CD14-positive monocyte (primary cell): ENCODE data around the gene MUC3A. TPM values are rescaled to one million over a fixed set of nuclear protein-coding genes. Genes with fewer than 3 reads are reported as not detected.
A peak's percentile ranks its signal among the peaks of the same experiment; 100 is the strongest.
"Not testable (repeated sequence)": the region's sequence is repeated elsewhere in the genome, so short reads cannot be mapped to it uniquely, and the experiment has no call there.

ENCODE experiments used
- DNase-seq, 3 donors: peaks; one replicate each; pipeline ENCODE4 v3.0.0-alpha.2; 2011 to 2022
- H2AFZ ChIP-seq: 2 replicates; pipeline ENCODE4 v1.6.0; 2012; ENCODE audit warnings: mild to moderate bottlenecking, low read depth, low read length, inconsistent platforms; ENCODE audit not compliant: insufficient read depth, poor library complexity, severe bottlenecking
- H3K27ac ChIP-seq, 2 donors: 1 replicate in 1 of 2; 2 replicates in 1 of 2; pipeline ENCODE4 v1.5.1; 2012 to 2013; ENCODE audit warnings: low read length in 2 of 2, control low read depth in 1 of 2, inconsistent platforms in 1 of 2, low read depth in 1 of 2, mild to moderate bottlenecking in 1 of 2
- H3K27me3 ChIP-seq, 2 donors: one replicate each; pipeline versions ENCODE4 v1.6.0 to v1.6.1; 2011 to 2013; ENCODE audit warnings: low read length in 2 of 2; ENCODE audit not compliant: control insufficient read depth in 2 of 2, insufficient read depth in 2 of 2
- H3K36me3 ChIP-seq, 2 donors: replicated peaks in 1 of 2; 1 replicate in 1 of 2; 2 replicates in 1 of 2; pipeline versions ENCODE4 v1.5.1 to v1.6.1; 2012 to 2013; ENCODE audit warnings: low read length in 2 of 2, control low read depth in 1 of 2, inconsistent platforms in 1 of 2, mild to moderate bottlenecking in 1 of 2; ENCODE audit not compliant: insufficient read depth in 2 of 2, control insufficient read depth in 1 of 2
- H3K4me1 ChIP-seq, 2 donors: 1 replicate in 1 of 2; 2 replicates in 1 of 2; pipeline versions ENCODE4 v1.5.1 to v1.6.1; 2012 to 2013; ENCODE audit warnings: low read length in 2 of 2, control low read depth in 1 of 2, inconsistent platforms in 1 of 2, mild to moderate bottlenecking in 1 of 2, moderate library complexity in 1 of 2; ENCODE audit not compliant: insufficient read depth in 2 of 2, control insufficient read depth in 1 of 2
- H3K4me2 ChIP-seq: replicated peaks from 2 replicates; pipeline ENCODE3; 2012; ENCODE audit warnings: low read length, moderate library complexity, mild to moderate bottlenecking; ENCODE audit not compliant: poor library complexity, severe bottlenecking; ENCODE audit errors: extremely low read depth
- H3K4me3 ChIP-seq, 3 experiments: fragments of 200-600 bp in 1 of 3; sonication (generic) in 1 of 3; replicated peaks in 1 of 3; 1 replicate in 2 of 3; 2 replicates in 1 of 3; pipeline ENCODE4 v1.5.1; 2011 to 2013; ENCODE audit warnings: low read length in 3 of 3, mild to moderate bottlenecking in 3 of 3, control low read depth in 2 of 3, low read depth in 2 of 3, inconsistent platforms in 1 of 3, moderate library complexity in 1 of 3
- H3K79me2 ChIP-seq: 2 replicates; pipeline ENCODE4 v1.6.0; 2012; ENCODE audit warnings: mild to moderate bottlenecking, control low read depth, inconsistent platforms, low read length, moderate library complexity; ENCODE audit not compliant: insufficient read depth
- H3K9ac ChIP-seq: 2 replicates; pipeline ENCODE4 v1.6.0; 2017; ENCODE audit warnings: low read length, mild to moderate bottlenecking; ENCODE audit not compliant: insufficient read depth, poor library complexity, severe bottlenecking
- H3K9me3 ChIP-seq, 2 donors: replicated peaks in 1 of 2; 1 replicate in 1 of 2; 2 replicates in 1 of 2; pipeline versions ENCODE4 v1.5.1 to v1.6.1; 2012 to 2013; ENCODE audit warnings: low read length in 2 of 2, control low read depth in 1 of 2; ENCODE audit not compliant: control insufficient read depth in 1 of 2, insufficient read depth in 1 of 2
- H4K20me1 ChIP-seq: 2 replicates; pipeline ENCODE4 v1.6.0; 2012; ENCODE audit warnings: mild to moderate bottlenecking, low read length, control low read depth, moderate library complexity; ENCODE audit not compliant: insufficient read depth
- H3K27ac Mint-ChIP-seq, 7 donors: one replicate each; pipeline ENCODE4 v1.8.0; 2020; ENCODE audit warnings: mild to moderate bottlenecking in 7 of 7, mixed read lengths in 7 of 7, moderate library complexity in 6 of 7, inconsistent platforms in 2 of 7
- H3K27me3 Mint-ChIP-seq, 3 donors: one replicate each; pipeline ENCODE4 v1.8.0; 2021 to 2022; ENCODE audit warnings: low read depth in 3 of 3, mild to moderate bottlenecking in 3 of 3, mixed read lengths in 3 of 3, moderate library complexity in 3 of 3, inconsistent platforms in 1 of 3
- H3K36me3 Mint-ChIP-seq, 2 donors: one replicate each; pipeline ENCODE4 v1.8.0; 2020; ENCODE audit warnings: mixed read lengths in 2 of 2, inconsistent platforms in 1 of 2, mild to moderate bottlenecking in 1 of 2
- H3K4me1 Mint-ChIP-seq: one replicate; pipeline ENCODE4 v1.8.0; 2020; ENCODE audit warnings: mild to moderate bottlenecking, mixed read lengths
- H3K4me3 Mint-ChIP-seq, 2 donors: one replicate each; pipeline ENCODE4 v1.8.0; 2020; ENCODE audit warnings: mild to moderate bottlenecking in 2 of 2, mixed read lengths in 2 of 2, moderate library complexity in 1 of 2
- H3K9me3 Mint-ChIP-seq, 7 donors: one replicate each; pipeline ENCODE4 v1.8.0; 2020 to 2022; ENCODE audit warnings: mixed read lengths in 7 of 7, mild to moderate bottlenecking in 6 of 7, moderate library complexity in 6 of 7, inconsistent platforms in 2 of 7
- WGBS: methylation state at CpG from one replicate; pipeline ENCODE4 v1.1.5; 2013; ENCODE audit warnings: missing lambda C conversion rate; ENCODE audit not compliant: insufficient coverage; 5-methylcytosine and 5-hydroxymethylcytosine counted together
- intact Hi-C, 2 donors: fragments of 100-400 bp; cut with micrococcal nuclease; formaldehyde crosslinking; loops; one replicate each; pipeline versions ENCODE4 v1.15.0 to v1.15.1; 2023
- polyA plus RNA-seq, 3 donors: library from polyadenylated mRNA; depleted of rRNA in 1 of 3; unstranded in 2 of 3; stranded (reverse) in 1 of 3; fragments of 300-500 nt in 2 of 3; fragments of >200 nt in 1 of 3; fragmentation: Illumina TruSeq in 2 of 3; gene quantifications; 1 replicate in 2 of 3; 2 replicates in 1 of 3; pipeline ENCODE4 v1.2.3, GENCODE V29; 2012 to 2021
- TF ChIP-seq, protein P1 (sequence below): fragments of 200-600 bp; IDR thresholded peaks from one replicate; pipeline ENCODE4 v1.8.0; 2022; ENCODE audit warnings: antibody characterized with exemption, mild to moderate bottlenecking

MUC3A gene
- polyA plus RNA-seq, 3 donors = not detected

DNA sequence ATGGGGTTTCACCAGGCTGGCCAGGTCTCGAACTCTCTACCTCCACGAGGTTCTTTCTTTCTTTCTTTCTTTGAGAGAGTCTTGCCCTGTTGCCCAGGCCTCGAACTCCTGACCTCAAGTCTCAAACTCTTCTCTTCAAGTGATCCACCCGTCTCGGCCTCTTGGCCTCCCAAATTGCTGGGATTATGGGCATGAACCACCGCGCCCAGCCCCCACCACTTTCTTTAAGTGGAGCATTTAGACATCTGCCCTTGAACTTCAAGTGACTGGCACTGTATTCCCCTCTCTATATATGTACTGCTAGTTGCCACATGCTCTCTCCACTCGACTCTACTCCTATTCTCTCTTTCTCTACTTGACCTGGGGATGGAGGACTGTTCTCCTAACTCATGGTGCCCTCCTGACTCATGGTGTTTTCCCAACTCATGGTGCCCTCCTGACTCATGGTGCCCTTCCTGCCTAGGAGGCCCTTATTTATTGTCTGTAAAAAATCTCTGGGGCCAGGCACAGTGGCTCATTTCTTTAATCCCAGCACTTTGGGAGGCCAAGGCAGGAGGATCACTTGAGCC lies 34.4 kb upstream of the MUC3A start:
- H3K27me3 ChIP-seq = no peaks in the 10 kb centered on the region
- no peaks in the 10 kb centered on the region for H3K9me3 ChIP-seq
- WGBS = 98% methylated on average over 5 of the region's 8 CpGs
- intact Hi-C loops = no loop called here
- Mint-ChIP-seq H3K27ac (peak overlapping the region; percentile 74 to 95 (median 94)), H3K4me3 (no peak overlapping the region), H3K36me3 (peaks cover 4% of the 10 kb centered on the region in 2 donors), H3K9me3 (peaks cover 0 to 9% (median 2%) of the 10 kb centered on the region in 7 donors), H3K4me1 (peaks cover 39% of the 10 kb centered on the region), H3K27me3 (peaks cover 4 to 10% (median 10%) of the 10 kb centered on the region in 3 donors)
- no peaks in the 10 kb centered on the region for H4K20me1 ChIP-seq
- H3K4me3 ChIP-seq = no peak overlapping the region
- H3K36me3 ChIP-seq = no peaks in the 10 kb centered on the region
- H3K9ac ChIP-seq = no peak overlapping the region
- H3K4me2 ChIP-seq = no peak overlapping the region
- peak; percentile 82 to 94 (median 84) for DNase-seq
- no peak overlapping the region for H2AFZ ChIP-seq
- H3K79me2 ChIP-seq = no peaks in the 10 kb centered on the region
- H3K27ac ChIP-seq = peak overlapping the region; percentile 52 to 67
- peaks cover 28 to 41% of the 10 kb centered on the region in 2 donors for H3K4me1 ChIP-seq
- TF ChIP-seq, protein P1, sequence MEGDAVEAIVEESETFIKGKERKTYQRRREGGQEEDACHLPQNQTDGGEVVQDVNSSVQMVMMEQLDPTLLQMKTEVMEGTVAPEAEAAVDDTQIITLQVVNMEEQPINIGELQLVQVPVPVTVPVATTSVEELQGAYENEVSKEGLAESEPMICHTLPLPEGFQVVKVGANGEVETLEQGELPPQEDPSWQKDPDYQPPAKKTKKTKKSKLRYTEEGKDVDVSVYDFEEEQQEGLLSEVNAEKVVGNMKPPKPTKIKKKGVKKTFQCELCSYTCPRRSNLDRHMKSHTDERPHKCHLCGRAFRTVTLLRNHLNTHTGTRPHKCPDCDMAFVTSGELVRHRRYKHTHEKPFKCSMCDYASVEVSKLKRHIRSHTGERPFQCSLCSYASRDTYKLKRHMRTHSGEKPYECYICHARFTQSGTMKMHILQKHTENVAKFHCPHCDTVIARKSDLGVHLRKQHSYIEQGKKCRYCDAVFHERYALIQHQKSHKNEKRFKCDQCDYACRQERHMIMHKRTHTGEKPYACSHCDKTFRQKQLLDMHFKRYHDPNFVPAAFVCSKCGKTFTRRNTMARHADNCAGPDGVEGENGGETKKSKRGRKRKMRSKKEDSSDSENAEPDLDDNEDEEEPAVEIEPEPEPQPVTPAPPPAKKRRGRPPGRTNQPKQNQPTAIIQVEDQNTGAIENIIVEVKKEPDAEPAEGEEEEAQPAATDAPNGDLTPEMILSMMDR = no peak

- H3K9ac ChIP-seq, H3K79me2 ChIP-seq, H2AFZ ChIP-seq, intact Hi-C loops, H3K4me3 Mint-ChIP-seq, H3K4me3 ChIP-seq, H3K36me3 ChIP-seq, H3K9me3 ChIP-seq, H3K4me2 ChIP-seq, DNase-seq, H3K27me3 ChIP-seq, H3K36me3 Mint-ChIP-seq, H3K27ac ChIP-seq, H4K20me1 ChIP-seq, H3K9me3 Mint-ChIP-seq: not testable (repeated sequence)
- Mint-ChIP-seq H3K27ac (peak overlapping the region in 2 of 7 donors; percentile 27 to 43), H3K4me1 (peaks cover 16% of the 10 kb centered on the region), H3K27me3 (peaks cover 9 to 31% (median 31%) of the 10 kb centered on the region in 3 donors)
- no CpG with 5 or more reads among the region's 5 CpGs for WGBS
- peaks cover 17 to 19% of the 10 kb centered on the region in 2 donors for H3K4me1 ChIP-seq
These were observed 30.0 kb upstream of the MUC3A start for GRCh38 chr7:100919335-100919734.

- H3K36me3 ChIP-seq, H3K79me2 ChIP-seq, H2AFZ ChIP-seq, H3K27me3 ChIP-seq, H3K9me3 Mint-ChIP-seq, H4K20me1 ChIP-seq, H3K27ac ChIP-seq, H3K4me2 ChIP-seq, intact Hi-C loops, H3K36me3 Mint-ChIP-seq, H3K9me3 ChIP-seq, H3K9ac ChIP-seq, H3K4me3 ChIP-seq, H3K27ac Mint-ChIP-seq, DNase-seq: not testable (repeated sequence)
- 88% methylated on average over 8 of the region's 9 CpGs for WGBS
- H3K4me1 Mint-ChIP-seq = peaks cover 14% of the 10 kb centered on the region
- peaks cover 14 to 16% of the 10 kb centered on the region in 2 donors for H3K4me1 ChIP-seq
- H3K4me3 Mint-ChIP-seq = peak overlapping the region in 1 of 2 donors; percentile 14
- H3K27me3 Mint-ChIP-seq = peaks cover 9 to 31% (median 31%) of the 10 kb centered on the region in 3 donors
These were observed 29.4 kb upstream of the MUC3A start for GRCh38 chr7:100919779-100920437.
